Loucy (cell line): ENCODE measurements around the gene TNK1.

Source experiments
- EZH2phosphoT487 ChIP-seq: fragments of 200-600 bp; IDR thresholded peaks from 2 replicates; pipeline ENCODE4 v1.6.1; 2018; ENCODE audit warnings: antibody characterized with exemption, mild to moderate bottlenecking, moderate library complexity, borderline replicate concordance
- TF ChIP-seq, protein P1 (sequence below): fragments of 200-600 bp; sonication (generic); conservative IDR thresholded peaks from 2 replicates; pipeline ENCODE4 v1.5.1; 2014; ENCODE audit warnings: mild to moderate bottlenecking, antibody characterized with exemption, low read length

DNA sequence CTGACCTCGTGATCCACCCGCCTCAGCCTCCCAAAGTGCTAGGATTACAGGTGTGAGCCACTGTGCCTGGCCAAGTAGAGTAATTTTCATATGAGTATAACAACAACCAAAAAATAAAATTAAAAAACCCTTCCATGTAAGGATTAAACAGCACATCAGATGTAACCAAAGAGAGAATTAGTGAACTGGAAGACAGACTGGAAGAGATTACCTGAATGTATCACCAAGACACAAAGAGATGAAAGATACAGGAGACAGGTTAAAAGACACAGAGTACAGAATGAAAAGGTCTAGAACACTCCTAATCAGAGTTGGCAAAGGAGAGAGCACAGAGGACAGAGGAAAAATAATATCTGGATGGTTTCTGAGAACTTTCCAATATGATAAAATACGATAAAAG, 1.8 kb upstream of the TNK1 start:
- TF ChIP-seq, protein P1, sequence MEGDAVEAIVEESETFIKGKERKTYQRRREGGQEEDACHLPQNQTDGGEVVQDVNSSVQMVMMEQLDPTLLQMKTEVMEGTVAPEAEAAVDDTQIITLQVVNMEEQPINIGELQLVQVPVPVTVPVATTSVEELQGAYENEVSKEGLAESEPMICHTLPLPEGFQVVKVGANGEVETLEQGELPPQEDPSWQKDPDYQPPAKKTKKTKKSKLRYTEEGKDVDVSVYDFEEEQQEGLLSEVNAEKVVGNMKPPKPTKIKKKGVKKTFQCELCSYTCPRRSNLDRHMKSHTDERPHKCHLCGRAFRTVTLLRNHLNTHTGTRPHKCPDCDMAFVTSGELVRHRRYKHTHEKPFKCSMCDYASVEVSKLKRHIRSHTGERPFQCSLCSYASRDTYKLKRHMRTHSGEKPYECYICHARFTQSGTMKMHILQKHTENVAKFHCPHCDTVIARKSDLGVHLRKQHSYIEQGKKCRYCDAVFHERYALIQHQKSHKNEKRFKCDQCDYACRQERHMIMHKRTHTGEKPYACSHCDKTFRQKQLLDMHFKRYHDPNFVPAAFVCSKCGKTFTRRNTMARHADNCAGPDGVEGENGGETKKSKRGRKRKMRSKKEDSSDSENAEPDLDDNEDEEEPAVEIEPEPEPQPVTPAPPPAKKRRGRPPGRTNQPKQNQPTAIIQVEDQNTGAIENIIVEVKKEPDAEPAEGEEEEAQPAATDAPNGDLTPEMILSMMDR: no peak
- no peak for TF ChIP-seq EZH2phosphoT487
